NAMALWA (cell line): Measurements from ENCODE around the gene TAF1L.
"Not testable (repeated sequence)": the region's sequence is repeated elsewhere in the genome, so short reads cannot be mapped to it uniquely, and the experiment has no call there.

Experiments
- DNase-seq: peaks from one replicate; pipeline ENCODE4 v3.0.0-alpha.2; 2015; ENCODE audit warnings: low spot score

TAF1L gene

GRCh38 chr9:32635362-32635761 is at the start of gene TAF1L:
Gene TAF1L (minus strand): TSS chr9:32635669. CDS start chr9:32635579, 90 bp downstream.
- no peak for DNase-seq

DNA sequence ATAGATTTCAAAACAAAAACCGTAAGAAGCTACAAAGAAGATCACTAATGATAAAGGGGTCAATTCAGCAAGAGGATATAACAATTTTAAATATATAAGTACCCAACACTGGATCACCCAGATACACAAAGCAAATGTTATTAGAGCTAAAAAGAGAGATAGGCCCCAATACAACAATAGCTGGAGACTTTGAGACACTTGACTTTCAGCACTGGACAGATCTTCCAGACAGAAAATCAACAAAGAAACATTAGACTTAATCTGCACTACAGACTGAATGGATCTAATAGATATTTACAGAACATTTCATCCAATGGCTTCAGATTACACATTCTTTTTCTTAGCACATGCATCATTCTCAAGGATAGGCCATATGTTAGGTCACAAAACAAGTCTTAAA is 46.3 kb upstream of the TAF1L start:
- no peak for DNase-seq

- DNase-seq = no peak
Measured at GRCh38 chr9:32677931-32678330, 42.5 kb upstream of the TAF1L start.

GRCh38 chr9:32672469-32672868 is 37.0 kb upstream of the TAF1L start:
- DNase-seq = no peak

GRCh38 chr9:32671333-32671732 is 35.9 kb upstream of the TAF1L start:
- DNase-seq = no peak

GRCh38 chr9:32665101-32665500 is 29.6 kb upstream of the TAF1L start:
- DNase-seq = no peak

DNA sequence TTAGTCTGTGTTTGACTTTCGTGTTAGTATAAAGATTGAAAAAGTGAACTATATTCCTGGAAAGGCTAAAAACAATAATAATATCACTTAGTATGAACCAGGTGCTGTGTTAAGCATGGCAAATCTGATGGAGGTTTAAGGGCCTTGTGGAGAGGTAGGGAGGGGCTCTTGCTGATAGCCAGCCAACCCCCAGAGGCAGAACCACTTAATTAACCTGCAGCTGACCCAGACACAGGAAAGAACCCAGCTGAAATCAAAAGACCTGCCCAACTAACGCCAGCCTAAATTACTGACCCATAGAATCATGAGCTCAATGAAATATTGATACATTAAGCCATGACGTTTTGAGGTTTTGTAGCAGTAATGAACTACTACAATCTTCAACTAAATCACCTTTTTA is 28.3 kb upstream of the TAF1L start:
- DNase-seq = no peak

DNA sequence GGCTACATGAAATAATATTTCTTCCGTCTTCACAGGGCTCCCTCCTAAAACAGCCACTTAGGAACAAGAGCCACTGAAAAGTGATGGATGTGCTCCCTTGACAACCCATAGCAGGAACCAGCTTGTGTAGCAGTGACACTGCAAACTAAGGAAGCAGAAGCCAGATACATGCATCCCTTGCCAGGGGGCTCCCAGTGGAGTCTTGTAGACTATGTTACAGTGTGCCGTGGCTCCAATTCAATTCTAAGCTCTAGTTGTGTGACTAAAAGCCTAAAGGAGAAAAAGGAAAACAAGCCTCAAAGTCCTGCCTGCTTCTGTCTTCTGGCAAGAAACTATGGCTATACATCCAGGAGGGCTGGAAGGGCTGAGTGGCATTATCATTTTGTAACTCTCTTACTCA is 12.2 kb upstream of the TAF1L start:
- DNase-seq = no peak

- DNase-seq = no peak
Measured at GRCh38 chr9:32644698-32645097, 9.2 kb upstream of the TAF1L start.

- DNase-seq = not testable (repeated sequence)
Measured at GRCh38 chr9:32633151-32633550, 2.3 kb downstream of the TAF1L start.

GRCh38 chr9:32631991-32632390 is 3.5 kb downstream of the TAF1L start:
- DNase-seq = no peak

- no peak for DNase-seq
Measured at GRCh38 chr9:32627394-32627954, 8.0 kb downstream of the TAF1L start.

- DNase-seq = no peak
Measured at GRCh38 chr9:32625320-32625719, 10.1 kb downstream of the TAF1L start.

DNA sequence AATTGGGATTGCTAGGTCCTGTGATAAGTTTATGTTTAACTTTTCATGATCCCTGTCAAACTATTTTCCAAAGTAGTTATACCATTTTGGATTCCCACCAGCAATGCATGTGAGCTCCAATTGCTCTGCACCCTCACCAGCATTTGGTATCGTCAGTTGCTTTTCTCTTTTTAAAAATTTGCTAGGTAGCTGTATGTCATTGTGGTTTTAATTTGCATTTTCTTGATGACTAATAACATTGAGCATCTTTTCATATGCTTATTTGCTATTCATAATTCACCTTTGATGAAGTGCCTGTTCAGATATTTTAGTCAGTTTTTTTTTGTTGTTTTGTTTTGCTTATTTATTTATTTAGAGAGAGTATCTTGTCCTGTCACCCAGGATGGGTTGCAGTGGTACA is 12.5 kb downstream of the TAF1L start:
- no peak for DNase-seq

DNA sequence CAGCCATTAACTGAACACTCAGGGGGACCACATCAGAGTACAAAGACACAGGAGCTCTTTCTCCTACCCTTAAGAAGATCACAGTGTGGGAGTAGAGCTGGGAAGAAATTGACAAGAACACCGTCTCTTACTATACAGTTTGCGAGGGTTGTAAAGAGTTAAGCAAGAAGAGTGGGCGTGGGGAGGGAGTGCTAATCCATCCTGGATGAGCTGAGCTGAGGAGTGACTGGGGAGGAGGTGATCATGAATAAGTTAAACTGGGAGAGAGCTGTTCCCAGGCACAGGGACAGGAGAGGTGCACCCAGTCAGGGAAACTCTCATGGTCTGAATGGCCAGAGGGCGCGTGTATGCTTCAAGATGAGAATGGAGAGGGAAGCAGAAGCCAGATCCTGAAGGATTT is 17.2 kb downstream of the TAF1L start:
- no peak for DNase-seq

- no peak for DNase-seq
Measured at GRCh38 chr9:32606811-32607210, 28.7 kb downstream of the TAF1L start.

- DNase-seq = no peak
Measured at GRCh38 chr9:32603914-32604852, 31.3 kb downstream of the TAF1L start.

GRCh38 chr9:32599021-32599420 is 36.4 kb downstream of the TAF1L start:
- not testable (repeated sequence) for DNase-seq

DNA sequence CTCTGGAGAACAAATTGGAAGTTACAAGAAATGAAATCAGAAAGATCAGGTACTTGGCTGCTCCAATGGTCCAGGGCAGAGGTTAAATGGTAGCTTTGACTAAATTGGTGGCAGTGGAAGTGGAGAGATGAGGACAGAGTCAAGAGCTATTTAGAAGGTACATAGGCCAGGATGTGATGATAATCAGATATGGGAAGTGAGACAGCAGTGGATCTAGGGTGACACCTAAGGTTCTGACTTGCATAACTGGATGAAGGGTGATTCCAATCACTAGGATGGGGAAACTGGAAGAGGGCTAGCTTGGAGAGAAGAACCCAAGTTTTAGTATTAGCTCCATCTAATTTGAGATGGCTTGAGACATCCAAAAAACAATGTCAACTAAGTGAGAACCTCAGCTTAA is 38.5 kb downstream of the TAF1L start:
- no peak for DNase-seq

GRCh38 chr9:32596096-32596865 is 39.2 kb downstream of the TAF1L start:
- no peak for DNase-seq

DNA sequence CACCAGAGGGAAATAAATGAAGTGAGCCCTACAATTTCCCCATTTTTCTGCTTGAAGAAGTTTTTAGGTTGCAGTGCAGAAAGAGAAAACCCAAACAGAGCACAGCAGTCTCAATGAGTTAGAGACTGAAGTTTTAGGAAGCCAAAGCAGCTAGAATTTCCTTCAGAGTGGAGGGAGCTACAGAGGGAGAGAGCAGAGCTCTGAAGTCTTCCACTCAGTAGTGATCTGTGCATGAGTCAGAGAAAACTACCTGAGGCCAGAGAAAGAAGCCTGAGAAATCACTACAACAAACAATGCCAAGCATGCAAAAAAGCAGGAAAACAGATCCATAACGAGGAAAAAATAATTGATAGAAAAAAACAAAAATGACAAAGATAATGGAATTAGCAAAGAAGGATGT is 44.6 kb downstream of the TAF1L start:
- DNase-seq = no peak

- DNase-seq = no peak
Measured at GRCh38 chr9:32590476-32590875, 45.0 kb downstream of the TAF1L start.
